Measurements from ENCODE around the gene CWF19L2. TPM values are rescaled to one million over a fixed set of nuclear protein-coding genes. Genes with fewer than 3 reads are reported as not detected.
"Not testable (repeated sequence)": the region's sequence is repeated elsewhere in the genome, so short reads cannot be mapped to it uniquely, and the experiment has no call there.

CWF19L2 gene
- total RNA-seq, 2 experiments from 2014 or later, result 13.4 to 21.4 TPM

DNA sequence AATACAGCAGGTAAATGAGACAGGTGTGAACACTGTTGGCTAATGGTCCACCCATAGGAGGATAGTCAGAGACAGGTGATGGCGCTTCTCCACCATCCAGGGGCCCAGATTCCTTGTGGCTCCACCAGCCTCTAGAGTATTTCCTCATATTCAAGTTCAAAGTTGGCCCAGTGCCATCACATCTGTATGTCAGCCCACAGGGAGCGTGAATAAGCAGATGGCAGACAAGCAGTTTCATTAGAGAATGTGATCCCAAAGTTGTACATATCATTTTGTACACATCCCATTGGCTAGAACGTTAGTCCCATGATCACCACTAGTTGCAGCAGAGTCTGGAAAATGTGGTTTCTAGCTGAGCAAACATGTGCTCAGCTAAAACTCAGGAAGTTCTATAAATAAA, 11.0 kb upstream of the CWF19L2 start:
- intact Hi-C loops (cut with micrococcal nuclease; ENCODE audit: unreplicated experiment), result no loop called here
- ChIA-PET CTCF (ENCODE audit: unreplicated experiment) (no interaction called here), POLR2A (interaction anchor here (1.0 kb wide), 1 partner anchor 12 kb away, joined by 3 read pairs; no protein-coding TSS in a partner anchor)

DNA sequence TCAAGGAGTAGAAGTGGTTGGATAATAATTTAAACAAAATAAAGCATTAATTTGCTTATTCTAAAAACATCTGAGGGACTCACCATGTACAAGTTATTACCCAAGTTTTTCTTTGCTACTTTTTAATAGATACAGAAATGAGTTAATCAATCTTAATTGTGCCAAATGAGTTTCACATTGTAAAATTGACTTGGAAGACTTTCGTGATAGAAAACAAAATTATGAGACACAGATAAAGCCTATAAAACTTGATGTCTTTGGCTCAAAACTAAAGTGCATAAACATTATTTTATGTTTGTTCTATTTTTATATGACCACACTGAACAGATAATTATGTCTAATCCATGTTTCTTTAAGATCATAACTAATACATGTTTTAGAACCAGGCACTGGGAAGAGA, 10.1 kb upstream of the CWF19L2 start:
- Histone ChIP-seq H4K20me1 (ENCODE audit: insufficient read depth, low read length) (peaks cover 3% of the 10 kb centered on the region; the same call in 1 of the 2 replicates), H3K36me3 (ENCODE audit: insufficient read depth, low read length) (no peaks in the 10 kb centered on the region), H3K9me2 (ENCODE audit: insufficient read depth, low read length) (no peaks in the 10 kb centered on the region), H3K4me2 (ENCODE audit: low read length) (no peak overlapping the region), H3K79me2 (ENCODE audit: insufficient read depth, low read depth, low read length) (no peaks in the 10 kb centered on the region), H3K27ac (ENCODE audit: low read depth, low read length, poor library complexity, severe bottlenecking) (no peak overlapping the region), H2AFZ (ENCODE audit: low read length) (no peak overlapping the region), H3K4me3 (ENCODE audit: low read depth, low read length, poor library complexity, severe bottlenecking) (no peak overlapping the region), H3K4me1 (ENCODE audit: insufficient read depth, low read length, poor library complexity, severe bottlenecking) (no peaks in the 10 kb centered on the region), H3K9me3 (ENCODE audit: low read length) (no peaks in the 10 kb centered on the region)
- intact Hi-C loops (cut with micrococcal nuclease; ENCODE audit: unreplicated experiment), result no loop called here
- no peak for DNase-seq (ENCODE audit: low spot score)
- ChIA-PET POLR2A (interaction anchor here (0.7 kb wide), 1 partner anchor 350 kb away, joined by 3 read pairs; no protein-coding TSS in a partner anchor), CTCF (ENCODE audit: unreplicated experiment) (no interaction called here)
- TF ChIP-seq EZH2phosphoT487 (IDR thresholded peaks at IDR 0.05; ENCODE audit: borderline replicate concordance, low read depth, low read length) (no peak), CTCF (conservative IDR thresholded peaks at IDR 0.05; ENCODE audit: low read length) (no peak)
- BruUV-seq (replicated peaks), result no TSS peak

More for the DNA sequence above, 11.0 kb upstream of the CWF19L2 start:
- no peaks in the 10 kb centered on the region for H3K9me2 ChIP-seq (ENCODE audit: insufficient read depth, low read length)
- H3K79me2 ChIP-seq (ENCODE audit: insufficient read depth, low read depth, low read length), result no peaks in the 10 kb centered on the region
- H3K27ac ChIP-seq (ENCODE audit: low read depth, low read length, poor library complexity, severe bottlenecking), result no peak overlapping the region
- peaks cover 3% of the 10 kb centered on the region; the same call in 1 of the 2 replicates for H4K20me1 ChIP-seq (ENCODE audit: insufficient read depth, low read length)
- no peak overlapping the region for H3K4me2 ChIP-seq (ENCODE audit: low read length)
- no peak overlapping the region for H3K4me3 ChIP-seq (ENCODE audit: low read depth, low read length, poor library complexity, severe bottlenecking)
- H3K9me3 ChIP-seq (ENCODE audit: low read length), result no peaks in the 10 kb centered on the region
- no TSS peak for BruUV-seq (replicated peaks)
- no peaks in the 10 kb centered on the region for H3K36me3 ChIP-seq (ENCODE audit: insufficient read depth, low read length)
- no peak for DNase-seq (ENCODE audit: low spot score)
- no peak for TF ChIP-seq CTCF (conservative IDR thresholded peaks at IDR 0.05; ENCODE audit: low read length)
- TF ChIP-seq EZH2phosphoT487 (IDR thresholded peaks at IDR 0.05; ENCODE audit: borderline replicate concordance, low read depth, low read length), result no peak
- H3K4me1 ChIP-seq (ENCODE audit: insufficient read depth, low read length, poor library complexity, severe bottlenecking), result no peaks in the 10 kb centered on the region
- no peak overlapping the region for H2AFZ ChIP-seq (ENCODE audit: low read length)

DNA sequence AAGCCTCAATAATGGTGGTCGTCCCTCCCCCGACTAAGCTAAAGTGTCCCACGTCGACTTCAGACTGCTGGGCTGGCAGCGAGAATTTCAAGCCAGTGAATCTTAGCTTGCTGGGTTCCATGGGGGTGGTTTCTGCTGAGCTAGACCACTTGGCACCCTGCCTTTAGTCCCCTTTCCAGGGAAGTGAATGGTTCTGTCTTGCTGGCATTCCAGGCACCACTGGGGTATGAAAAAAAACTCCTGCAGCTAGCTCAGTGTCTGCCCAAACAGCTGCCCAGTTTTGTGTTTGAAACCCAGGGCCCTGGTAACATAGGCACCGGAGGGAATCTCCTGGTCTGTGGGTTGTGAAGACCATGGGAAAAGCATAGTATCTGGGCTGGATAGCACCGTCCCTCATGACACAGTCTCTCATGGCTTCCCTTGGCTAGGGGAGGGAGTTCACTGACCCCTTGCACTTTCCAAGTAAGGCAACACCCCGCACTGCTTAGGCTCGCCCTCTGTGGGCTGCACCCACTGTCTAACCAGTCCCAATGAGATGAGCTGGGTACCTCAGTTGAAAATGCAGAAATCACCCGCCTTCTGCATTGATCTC, 8.7 kb upstream of the CWF19L2 start:
- H3K9me3 ChIP-seq (ENCODE audit: low read length); H3K79me2 ChIP-seq (ENCODE audit: insufficient read depth, low read depth, low read length); BruUV-seq (replicated peaks); POLR2A ChIA-PET; intact Hi-C loops (cut with micrococcal nuclease; ENCODE audit: unreplicated experiment); H2AFZ ChIP-seq (ENCODE audit: low read length); H3K27ac ChIP-seq (ENCODE audit: low read depth, low read length, poor library complexity, severe bottlenecking); CTCF ChIA-PET (ENCODE audit: unreplicated experiment); H3K4me1 ChIP-seq (ENCODE audit: insufficient read depth, low read length, poor library complexity, severe bottlenecking); H3K36me3 ChIP-seq (ENCODE audit: insufficient read depth, low read length); H3K4me3 ChIP-seq (ENCODE audit: low read depth, low read length, poor library complexity, severe bottlenecking); H4K20me1 ChIP-seq (ENCODE audit: insufficient read depth, low read length); H3K9me2 ChIP-seq (ENCODE audit: insufficient read depth, low read length); H3K4me2 ChIP-seq (ENCODE audit: low read length); DNase-seq (ENCODE audit: low spot score): not testable (repeated sequence)

All from OCI-LY7 (cell line).